HepG2 (cell line): ENCODE data around the gene UBAP1L. TPM values are rescaled to one million over a fixed set of nuclear protein-coding genes. Genes with fewer than 3 reads are reported as not detected.

Source experiments
- ATAC-seq: fragments of 200-7000 bp; cut with Tn5 transposase; 3 replicates; pipeline ENCODE4 v1.9.1; 2020; ENCODE audit warnings: mild to moderate bottlenecking, moderate library complexity
- BruUV-seq: library from RNA; stranded (reverse); fragments of 400-500 nt; replicated peaks from 2 replicates; lab custom pipeline; 2021; lab: Mats Ljungman, UMichigan
- CTCF ChIA-PET: fragments of 300-600 bp; formaldehyde crosslinking; extraction: SDS; loops from one replicate; lab custom pipeline; 2021; ENCODE audit warnings: low total read pairs, inconsistent platforms, low intra/inter-chr PET ratio; lab: Yijun Ruan, JAX
- POLR2A ChIA-PET: fragments of 350-600 bp; sonication (Branson Sonifier 250); formaldehyde crosslinking; loops from one replicate; lab custom pipeline; 2020; ENCODE audit warnings: antibody characterized with exemption, inconsistent platforms; lab: Yijun Ruan, JAX
- DNase-seq: peaks from one replicate; pipeline ENCODE4 v3.0.0-alpha.2; 2015; ENCODE audit warnings: low spot score
- FAIRE-seq: peaks from 3 replicates; lab custom pipeline; 2011; peaks lifted over from hg19 to GRCh38; lab: Jason Lieb, UNC
- H2AFZ ChIP-seq: one replicate; pipeline ENCODE4 v1.6.1; 2011; ENCODE audit warnings: low read length, inconsistent platforms
- H3K27ac ChIP-seq: fragments of 300-600 bp; 3 replicates; pipeline ENCODE4 v1.8.0; 2011; ENCODE audit warnings: mixed run types, mild to moderate bottlenecking, mixed read lengths, low read length, inconsistent platforms; ENCODE audit not compliant: insufficient read depth; ENCODE audit errors: extremely low read length
- H3K27me3 ChIP-seq, 2 experiments: fragments of 200-600 bp in 1 of 2; 2 replicates in 1 of 2; 3 replicates in 1 of 2; pipeline versions ENCODE4 v1.6.0 to v1.8.0; 2011; ENCODE audit warnings: low read length in 2 of 2, mild to moderate bottlenecking in 2 of 2, moderate library complexity in 2 of 2, inconsistent platforms in 1 of 2; ENCODE audit not compliant: insufficient read depth in 2 of 2, control insufficient read depth in 1 of 2
- H3K36me3 ChIP-seq, 2 experiments: fragments of 200-600 bp in 1 of 2; replicated peaks in 1 of 2; 2 replicates in 1 of 2; 3 replicates in 1 of 2; pipeline versions ENCODE4 v1.5.1 to v1.8.0; 2011; ENCODE audit warnings: low read length in 2 of 2, inconsistent platforms in 1 of 2; ENCODE audit not compliant: insufficient read depth in 2 of 2, control insufficient read depth in 1 of 2
- H3K4me1 ChIP-seq: 2 replicates; pipeline ENCODE4 v1.5.1; 2012; ENCODE audit warnings: low read length, inconsistent platforms; ENCODE audit not compliant: insufficient read depth
- H3K4me2 ChIP-seq: 2 replicates; pipeline ENCODE4 v1.6.0; 2011; ENCODE audit warnings: low read depth, low read length, inconsistent platforms
- H3K4me3 ChIP-seq, 3 experiments: fragments of 200-600 bp in 1 of 3; sonication (generic), shearing (Covaris generic) in 1 of 3; replicated peaks in 1 of 3; 2 replicates each; pipeline ENCODE4 v1.5.1; 2011 to 2016; ENCODE audit warnings: low read length in 3 of 3, inconsistent platforms in 2 of 3, low read depth in 2 of 3, mild to moderate bottlenecking in 2 of 3, control low read depth in 1 of 3, mixed read lengths in 1 of 3; ENCODE audit not compliant: insufficient read depth in 1 of 3
- H3K79me2 ChIP-seq: one replicate; pipeline ENCODE4 v1.6.1; 2011; ENCODE audit warnings: low read length, inconsistent platforms; ENCODE audit not compliant: insufficient read depth
- H3K9ac ChIP-seq: 2 replicates; pipeline ENCODE4 v1.6.0; 2011; ENCODE audit warnings: mild to moderate bottlenecking, low read depth, low read length, inconsistent platforms; ENCODE audit not compliant: insufficient read depth
- H3K9me3 ChIP-seq: 2 replicates; pipeline ENCODE4 v1.5.1; 2012; ENCODE audit warnings: mild to moderate bottlenecking, low read length
- H4K20me1 ChIP-seq: 2 replicates; pipeline ENCODE4 v1.6.0; 2011; ENCODE audit warnings: inconsistent platforms, mild to moderate bottlenecking, low read length, moderate library complexity; ENCODE audit not compliant: insufficient read depth
- IRX3 ChIP-seq: sonication (generic); formaldehyde crosslinking; IDR thresholded peaks from 2 replicates; pipeline ENCODE4 v1.8.1; 2023; ENCODE audit warnings: mild to moderate bottlenecking, low read depth, missing genetic modification reagents, borderline replicate concordance
- WGBS: methylation state at CpG from one replicate; pipeline ENCODE4 v1.1.6; 2017; ENCODE audit warnings: low lambda C conversion rate; 5-methylcytosine and 5-hydroxymethylcytosine counted together
- in situ Hi-C: cut with HindIII; loops from 2 replicates; pipeline ENCODE4 v1.10.0; 2017; ENCODE audit warnings: low pct_unique_long_range_greater_than_20kb; ENCODE audit not compliant: extremely low pct_ligation_motif_present
- intact Hi-C: fragments of 100-400 bp; cut with micrococcal nuclease; formaldehyde crosslinking; loops from one replicate; pipeline ENCODE4 v1.10.0; 2022; ENCODE audit not compliant: unreplicated experiment
- polyA plus RNA-seq, 8 experiments: library from polyadenylated mRNA; depleted of rRNA in 3 of 8; stranded (reverse) in 7 of 8; unstranded in 1 of 8; fragments of >200 nt; fragmentation: Illumina TruSeq in 4 of 8; extraction: Trizol in 4 of 8; gene quantifications; 2 replicates each; pipeline versions ENCODE4 v1.2.1 to v1.2.3, GENCODE V29; 2011 to 2016; ENCODE audit warnings: low read depth in 4 of 8, missing spikeins in 1 of 8, mixed read lengths in 1 of 8; ENCODE audit not compliant: insufficient read depth in 1 of 8
- total RNA-seq, 5 experiments: library from RNA; depleted of rRNA; stranded (reverse); fragments of >200 nt; fragmentation: Illumina TruSeq; extraction: Trizol; gene quantifications; 2 replicates each; pipeline ENCODE4 v1.2.3, GENCODE V29; 2016; ENCODE audit warnings: low read depth in 1 of 5
- TF ChIP-seq, protein P1 (sequence below): sonication (generic); formaldehyde crosslinking; IDR thresholded peaks from 2 replicates; pipeline ENCODE4 v1.8.1; 2022; ENCODE audit warnings: low read depth, mild to moderate bottlenecking, missing genetic modification reagents

The UBAP1L gene
- total and polyA plus RNA-seq, 2 of the 13 experiments (the other 11 are each of a cell fraction or from before 2014, with no cell fraction given), result 0.86 to 1.4 TPM

DNA sequence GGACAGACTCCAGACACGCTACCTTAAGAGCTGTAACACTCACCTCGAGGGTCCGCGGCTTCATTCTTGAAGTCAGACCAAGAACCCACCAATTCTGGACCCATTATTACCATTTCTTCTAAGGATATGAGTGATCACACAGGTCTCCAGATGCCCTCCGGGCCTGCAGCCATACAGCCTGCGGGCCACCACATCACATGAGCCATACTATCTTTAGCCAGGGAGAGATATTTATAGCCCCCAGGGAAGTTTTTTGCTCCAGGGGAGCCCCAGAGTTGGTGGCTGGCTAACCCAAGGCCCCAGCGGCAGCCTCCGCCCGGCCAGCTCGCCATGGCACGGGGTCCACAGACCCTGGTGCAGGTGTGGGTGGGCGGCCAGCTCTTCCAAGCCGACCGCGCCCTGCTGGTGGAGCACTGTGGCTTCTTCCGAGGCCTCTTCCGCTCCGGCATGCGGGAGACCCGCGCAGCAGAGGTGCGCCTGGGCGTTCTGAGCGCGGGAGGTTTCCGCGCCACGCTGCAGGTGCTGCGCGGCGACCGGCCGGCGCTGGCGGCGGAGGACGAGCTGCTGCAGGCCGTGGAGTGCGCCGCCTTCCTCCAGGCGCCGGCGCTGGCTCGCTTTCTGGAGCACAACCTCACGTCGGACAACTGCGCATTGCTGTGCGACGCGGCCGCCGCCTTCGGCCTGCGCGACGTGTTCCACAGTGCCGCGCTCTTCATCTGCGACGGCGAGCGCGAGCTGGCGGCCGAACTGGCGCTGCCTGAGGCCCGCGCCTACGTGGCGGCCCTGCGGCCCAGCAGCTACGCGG, 38.3 kb downstream of the UBAP1L start, which contains the start of gene KBTBD13:
TSS of gene KBTBD13 (plus strand) at position 261 of the 805 bp plus-strand sequence. CDS start at position 331, 70 bp downstream.
- TF ChIP-seq, protein P1, sequence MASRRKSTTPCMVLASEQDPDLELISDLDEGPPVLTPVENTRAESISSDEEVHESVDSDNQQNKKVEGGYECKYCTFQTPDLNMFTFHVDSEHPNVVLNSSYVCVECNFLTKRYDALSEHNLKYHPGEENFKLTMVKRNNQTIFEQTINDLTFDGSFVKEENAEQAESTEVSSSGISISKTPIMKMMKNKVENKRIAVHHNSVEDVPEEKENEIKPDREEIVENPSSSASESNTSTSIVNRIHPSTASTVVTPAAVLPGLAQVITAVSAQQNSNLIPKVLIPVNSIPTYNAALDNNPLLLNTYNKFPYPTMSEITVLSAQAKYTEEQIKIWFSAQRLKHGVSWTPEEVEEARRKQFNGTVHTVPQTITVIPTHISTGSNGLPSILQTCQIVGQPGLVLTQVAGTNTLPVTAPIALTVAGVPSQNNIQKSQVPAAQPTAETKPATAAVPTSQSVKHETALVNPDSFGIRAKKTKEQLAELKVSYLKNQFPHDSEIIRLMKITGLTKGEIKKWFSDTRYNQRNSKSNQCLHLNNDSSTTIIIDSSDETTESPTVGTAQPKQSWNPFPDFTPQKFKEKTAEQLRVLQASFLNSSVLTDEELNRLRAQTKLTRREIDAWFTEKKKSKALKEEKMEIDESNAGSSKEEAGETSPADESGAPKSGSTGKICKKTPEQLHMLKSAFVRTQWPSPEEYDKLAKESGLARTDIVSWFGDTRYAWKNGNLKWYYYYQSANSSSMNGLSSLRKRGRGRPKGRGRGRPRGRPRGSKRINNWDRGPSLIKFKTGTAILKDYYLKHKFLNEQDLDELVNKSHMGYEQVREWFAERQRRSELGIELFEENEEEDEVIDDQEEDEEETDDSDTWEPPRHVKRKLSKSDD (CRISPR knock-in tag), result peak; percentile 30; the same call in 1 of the 2 replicates
- no peak for TF ChIP-seq IRX3
- Histone ChIP-seq H4K20me1 (no peaks in the 10 kb centered on the region), H3K27ac (no peak within 1 kb of the TSS), H3K9ac (no peak within 1 kb of the TSS), H3K36me3 (no peaks in the 10 kb centered on the region), H3K9me3 (no peaks in the 10 kb centered on the region), H3K4me2 (no peak within 1 kb of the TSS), H2AFZ (no peak within 1 kb of the TSS), H3K4me3 (no peak within 1 kb of the TSS), H3K27me3 (peaks cover 0 to 4% of the 10 kb centered on the region in 2 experiments; a peak in 1 of 5 replicates), H3K79me2 (no peaks in the 10 kb centered on the region), H3K4me1 (peaks cover 28% of the 10 kb centered on the region)
- no TSS peak for BruUV-seq
- intact Hi-C loops, result no loop called here
- WGBS, result 94% methylated on average over 56 of the region's 73 CpGs
- CTCF ChIA-PET, result no interaction called here
- no peak for DNase-seq
- in situ Hi-C loops, result no loop called here
- FAIRE-seq, result no peak
- POLR2A ChIA-PET, result interaction anchor here (1.3 kb wide), 1 partner anchor 12 kb away, joined by 3 read pairs; no protein-coding TSS in a partner anchor
- ATAC-seq, result no peak
